Measurements from ENCODE around the gene RCN1. TPM values are rescaled to one million over a fixed set of nuclear protein-coding genes. Genes with fewer than 3 reads are reported as not detected.

The RCN1 gene
- polyA plus RNA-seq, 2 of the 4 experiments (the other 2 are of a cell fraction): 191 to 234 TPM

DNA sequence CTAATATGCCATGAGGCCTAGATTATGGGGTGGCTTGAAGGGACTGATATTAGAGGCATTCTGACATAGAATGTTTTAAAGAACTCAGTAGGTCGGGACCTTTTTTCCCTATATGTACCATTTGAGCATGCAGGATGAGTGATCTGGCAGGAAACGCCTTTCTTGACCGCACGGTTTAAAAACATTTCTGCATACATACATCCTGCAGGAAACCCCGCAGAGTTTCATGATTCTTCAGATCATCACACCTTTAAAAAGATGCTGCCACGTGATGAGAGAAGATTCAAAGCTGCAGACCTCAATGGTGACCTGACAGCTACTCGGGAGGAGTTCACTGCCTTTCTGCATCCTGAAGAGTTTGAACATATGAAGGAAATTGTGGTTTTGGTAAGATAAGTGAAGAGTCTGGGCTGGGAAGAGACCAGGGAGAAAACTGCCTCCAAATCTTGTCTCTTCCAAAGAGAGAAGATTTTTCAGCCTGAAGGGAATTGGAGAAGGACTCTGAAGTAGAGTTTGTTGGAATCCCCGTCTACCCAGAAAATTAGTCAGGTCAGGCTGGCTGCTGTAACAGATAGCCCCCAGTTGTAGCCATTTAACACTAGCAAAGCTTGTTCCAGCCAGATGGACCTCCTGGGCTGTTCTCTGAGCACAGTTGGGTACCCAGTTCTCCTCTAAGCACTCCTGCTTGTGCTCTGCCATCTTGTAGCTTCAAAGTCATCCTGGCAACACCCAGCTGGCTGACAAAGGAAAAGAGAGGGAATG, 7.4 kb downstream of the RCN1 start:
- POLR2A ChIA-PET: no interaction called here
- no peak overlapping the region for H3K4me2 ChIP-seq
- H3K4me3 ChIP-seq: no peak overlapping the region
- no peak for FAIRE-seq
- 95% methylated on average over 8 of the region's 8 CpGs for WGBS (ENCODE audit: missing lambda C conversion rate)
- TF ChIP-seq HOXB5 (CRISPR knock-in tag; IDR thresholded peaks at IDR 0.05): no peak
- TF ChIP-seq, protein P1, sequence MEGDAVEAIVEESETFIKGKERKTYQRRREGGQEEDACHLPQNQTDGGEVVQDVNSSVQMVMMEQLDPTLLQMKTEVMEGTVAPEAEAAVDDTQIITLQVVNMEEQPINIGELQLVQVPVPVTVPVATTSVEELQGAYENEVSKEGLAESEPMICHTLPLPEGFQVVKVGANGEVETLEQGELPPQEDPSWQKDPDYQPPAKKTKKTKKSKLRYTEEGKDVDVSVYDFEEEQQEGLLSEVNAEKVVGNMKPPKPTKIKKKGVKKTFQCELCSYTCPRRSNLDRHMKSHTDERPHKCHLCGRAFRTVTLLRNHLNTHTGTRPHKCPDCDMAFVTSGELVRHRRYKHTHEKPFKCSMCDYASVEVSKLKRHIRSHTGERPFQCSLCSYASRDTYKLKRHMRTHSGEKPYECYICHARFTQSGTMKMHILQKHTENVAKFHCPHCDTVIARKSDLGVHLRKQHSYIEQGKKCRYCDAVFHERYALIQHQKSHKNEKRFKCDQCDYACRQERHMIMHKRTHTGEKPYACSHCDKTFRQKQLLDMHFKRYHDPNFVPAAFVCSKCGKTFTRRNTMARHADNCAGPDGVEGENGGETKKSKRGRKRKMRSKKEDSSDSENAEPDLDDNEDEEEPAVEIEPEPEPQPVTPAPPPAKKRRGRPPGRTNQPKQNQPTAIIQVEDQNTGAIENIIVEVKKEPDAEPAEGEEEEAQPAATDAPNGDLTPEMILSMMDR (IDR thresholded peaks at IDR 0.05): no peak
- TF ChIP-seq ZNF302 (CRISPR knock-in tag; IDR thresholded peaks at IDR 0.05): no peak
- TF ChIP-seq CHD2 (IDR thresholded peaks at IDR 0.05; ENCODE audit: low read length, partially characterized antibody): no peak
- TF ChIP-seq POLR2AphosphoS2 (conservative IDR thresholded peaks at IDR 0.05; ENCODE audit: low read length): no peak
- TF ChIP-seq, protein P2, sequence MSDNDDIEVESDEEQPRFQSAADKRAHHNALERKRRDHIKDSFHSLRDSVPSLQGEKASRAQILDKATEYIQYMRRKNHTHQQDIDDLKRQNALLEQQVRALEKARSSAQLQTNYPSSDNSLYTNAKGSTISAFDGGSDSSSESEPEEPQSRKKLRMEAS (IDR thresholded peaks at IDR 0.05): no peak
- no peak for TF ChIP-seq NR3C1 (IDR thresholded peaks at IDR 0.05)
- no peak for TF ChIP-seq POLR2A (IDR thresholded peaks at IDR 0.05; ENCODE audit: low read length)
- TF ChIP-seq NPAS2 (CRISPR knock-in tag; IDR thresholded peaks at IDR 0.05; ENCODE audit: borderline replicate concordance): no peak
- TF ChIP-seq, protein P3, sequence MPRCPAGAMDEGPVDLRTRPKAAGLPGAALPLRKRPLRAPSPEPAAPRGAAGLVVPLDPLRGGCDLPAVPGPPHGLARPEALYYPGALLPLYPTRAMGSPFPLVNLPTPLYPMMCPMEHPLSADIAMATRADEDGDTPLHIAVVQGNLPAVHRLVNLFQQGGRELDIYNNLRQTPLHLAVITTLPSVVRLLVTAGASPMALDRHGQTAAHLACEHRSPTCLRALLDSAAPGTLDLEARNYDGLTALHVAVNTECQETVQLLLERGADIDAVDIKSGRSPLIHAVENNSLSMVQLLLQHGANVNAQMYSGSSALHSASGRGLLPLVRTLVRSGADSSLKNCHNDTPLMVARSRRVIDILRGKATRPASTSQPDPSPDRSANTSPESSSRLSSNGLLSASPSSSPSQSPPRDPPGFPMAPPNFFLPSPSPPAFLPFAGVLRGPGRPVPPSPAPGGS (IDR thresholded peaks at IDR 0.05): no peak
- TF ChIP-seq, protein P4, sequence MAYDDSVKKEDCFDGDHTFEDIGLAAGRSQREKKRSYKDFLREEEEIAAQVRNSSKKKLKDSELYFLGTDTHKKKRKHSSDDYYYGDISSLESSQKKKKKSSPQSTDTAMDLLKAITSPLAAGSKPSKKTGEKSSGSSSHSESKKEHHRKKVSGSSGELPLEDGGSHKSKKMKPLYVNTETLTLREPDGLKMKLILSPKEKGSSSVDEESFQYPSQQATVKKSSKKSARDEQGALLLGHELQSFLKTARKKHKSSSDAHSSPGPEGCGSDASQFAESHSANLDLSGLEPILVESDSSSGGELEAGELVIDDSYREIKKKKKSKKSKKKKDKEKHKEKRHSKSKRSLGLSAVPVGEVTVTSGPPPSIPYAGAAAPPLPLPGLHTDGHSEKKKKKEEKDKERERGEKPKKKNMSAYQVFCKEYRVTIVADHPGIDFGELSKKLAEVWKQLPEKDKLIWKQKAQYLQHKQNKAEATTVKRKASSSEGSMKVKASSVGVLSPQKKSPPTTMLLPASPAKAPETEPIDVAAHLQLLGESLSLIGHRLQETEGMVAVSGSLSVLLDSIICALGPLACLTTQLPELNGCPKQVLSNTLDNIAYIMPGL (CRISPR knock-in tag; IDR thresholded peaks at IDR 0.05; ENCODE audit: borderline replicate concordance): no peak
- no peak for TF ChIP-seq HDAC2 (IDR thresholded peaks at IDR 0.05)
- TF ChIP-seq HOXB13 (CRISPR knock-in tag; IDR thresholded peaks at IDR 0.05; ENCODE audit: low read depth): no peak
- TF ChIP-seq RFX5 (IDR thresholded peaks at IDR 0.05): no peak
- TF ChIP-seq, protein P5, sequence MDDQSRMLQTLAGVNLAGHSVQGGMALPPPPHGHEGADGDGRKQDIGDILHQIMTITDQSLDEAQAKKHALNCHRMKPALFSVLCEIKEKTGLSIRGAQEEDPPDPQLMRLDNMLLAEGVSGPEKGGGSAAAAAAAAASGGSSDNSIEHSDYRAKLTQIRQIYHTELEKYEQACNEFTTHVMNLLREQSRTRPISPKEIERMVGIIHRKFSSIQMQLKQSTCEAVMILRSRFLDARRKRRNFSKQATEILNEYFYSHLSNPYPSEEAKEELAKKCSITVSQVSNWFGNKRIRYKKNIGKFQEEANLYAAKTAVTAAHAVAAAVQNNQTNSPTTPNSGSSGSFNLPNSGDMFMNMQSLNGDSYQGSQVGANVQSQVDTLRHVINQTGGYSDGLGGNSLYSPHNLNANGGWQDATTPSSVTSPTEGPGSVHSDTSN (IDR thresholded peaks at IDR 0.05): no peak
- TF ChIP-seq, protein P6, sequence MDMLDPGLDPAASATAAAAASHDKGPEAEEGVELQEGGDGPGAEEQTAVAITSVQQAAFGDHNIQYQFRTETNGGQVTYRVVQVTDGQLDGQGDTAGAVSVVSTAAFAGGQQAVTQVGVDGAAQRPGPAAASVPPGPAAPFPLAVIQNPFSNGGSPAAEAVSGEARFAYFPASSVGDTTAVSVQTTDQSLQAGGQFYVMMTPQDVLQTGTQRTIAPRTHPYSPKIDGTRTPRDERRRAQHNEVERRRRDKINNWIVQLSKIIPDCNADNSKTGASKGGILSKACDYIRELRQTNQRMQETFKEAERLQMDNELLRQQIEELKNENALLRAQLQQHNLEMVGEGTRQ (IDR thresholded peaks at IDR 0.05): no peak
- H3K4me1 ChIP-seq: no peaks in the 10 kb centered on the region
- CTCF ChIA-PET: interaction anchor here (0.7 to 1.2 kb wide), 4 partner anchors 20 to 79 kb away, joined by 3 to 4 read pairs (median 3); no protein-coding TSS in a partner anchor
- no peak for DNase-seq (ENCODE audit: low read depth in 1 of 2, low spot score in 1 of 2)
- no peaks in the 10 kb centered on the region for H3K9me3 ChIP-seq
- no peak overlapping the region for H3K27ac ChIP-seq
- ATAC-seq: no peak

DNA sequence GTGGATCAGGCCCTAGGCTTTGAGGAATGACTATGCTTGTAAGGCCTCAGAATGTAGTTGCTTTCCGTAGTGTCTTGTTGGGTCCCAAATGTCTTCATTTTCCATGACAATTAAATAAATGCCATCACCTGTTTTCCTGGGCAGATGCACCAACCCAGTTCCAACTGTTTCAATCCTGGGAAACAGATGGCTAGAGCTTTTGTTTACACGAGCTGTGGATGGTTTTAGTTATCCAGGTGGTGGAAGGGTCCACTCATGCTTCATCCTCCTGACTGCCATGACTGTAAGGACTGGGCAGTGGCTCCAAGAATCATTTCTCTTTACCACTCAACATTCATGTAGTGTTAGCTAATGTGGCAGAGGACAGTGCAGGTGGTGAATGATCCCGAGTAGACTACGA, 8.6 kb downstream of the RCN1 start:
- no peaks in the 10 kb centered on the region for H3K9me3 ChIP-seq
- WGBS (ENCODE audit: missing lambda C conversion rate): 88% methylated on average over 4 of the region's 4 CpGs
- TF ChIP-seq, protein P4 (CRISPR knock-in tag; IDR thresholded peaks at IDR 0.05; ENCODE audit: borderline replicate concordance): no peak
- TF ChIP-seq, protein P7, sequence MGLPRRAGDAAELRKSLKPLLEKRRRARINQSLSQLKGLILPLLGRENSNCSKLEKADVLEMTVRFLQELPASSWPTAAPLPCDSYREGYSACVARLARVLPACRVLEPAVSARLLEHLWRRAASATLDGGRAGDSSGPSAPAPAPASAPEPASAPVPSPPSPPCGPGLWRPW (IDR thresholded peaks at IDR 0.05): no peak
- TF ChIP-seq NR3C1 (IDR thresholded peaks at IDR 0.05) (no peak), RARB (CRISPR knock-in tag; IDR thresholded peaks at IDR 0.05) (no peak), ZNF302 (CRISPR knock-in tag; IDR thresholded peaks at IDR 0.05) (no peak), FOSL2 (IDR thresholded peaks at IDR 0.05) (no peak), FOSL2 (CRISPR knock-in tag; IDR thresholded peaks at IDR 0.05) (no peak), MAZ (IDR thresholded peaks at IDR 0.05; ENCODE audit: borderline replicate concordance, low read depth, low read length) (no peak), POLR2AphosphoS2 (conservative IDR thresholded peaks at IDR 0.05; ENCODE audit: low read length) (no peak), MAFK (IDR thresholded peaks at IDR 0.05; ENCODE audit: partially characterized antibody) (no peak)
- FAIRE-seq: no peak
- CTCF ChIA-PET: interaction anchor here (1.1 kb wide), 1 partner anchor 77 kb away, joined by 3 read pairs; no protein-coding TSS in a partner anchor
- H3K4me3 ChIP-seq: no peak overlapping the region
- no peak for ATAC-seq
- no peak overlapping the region for H3K27ac ChIP-seq
- DNase-seq (ENCODE audit: low read depth in 1 of 2, low spot score in 1 of 2): no peak
- H3K4me2 ChIP-seq: no peak overlapping the region
- POLR2A ChIA-PET: no interaction called here
- H3K4me1 ChIP-seq: no peaks in the 10 kb centered on the region

Data from A549 (cell line).